Panc1 (cell line): Measurements from ENCODE around the gene TMEM43.

Source experiments
- CTCF ChIP-seq: fragments of 450-650 bp; IDR thresholded peaks from 2 replicates; pipeline ENCODE4 v1.5.1; 2017; ENCODE audit warnings: mild to moderate bottlenecking
- POLR2AphosphoS5 ChIP-seq: IDR thresholded peaks from 2 replicates; pipeline ENCODE4 v1.6.1; 2012; ENCODE audit warnings: mild to moderate bottlenecking, low read depth, low read length, moderate library complexity
- REST ChIP-seq, 2 experiments: IDR thresholded peaks; 2 replicates each; pipeline ENCODE4 v1.6.1; 2011 to 2012; ENCODE audit warnings: low read depth in 2 of 2, control low read depth in 1 of 2, low read length in 1 of 2, mild to moderate bottlenecking in 1 of 2, moderate library complexity in 1 of 2; ENCODE audit not compliant: insufficient read depth in 1 of 2
- SIN3A ChIP-seq: IDR thresholded peaks from 2 replicates; pipeline ENCODE4 v1.6.1; 2012; ENCODE audit warnings: low read depth, mild to moderate bottlenecking, low read length, moderate library complexity, borderline replicate concordance; ENCODE audit not compliant: insufficient read depth
- TCF7L2 ChIP-seq: IDR thresholded peaks from 2 replicates; pipeline ENCODE4 v1.6.1; 2011; ENCODE audit warnings: mild to moderate bottlenecking, low read depth, low read length, inconsistent platforms

- TF ChIP-seq CTCF (no peak), TCF7L2 (no peak), POLR2AphosphoS5 (no peak), REST (IDR thresholded peaks at IDR 0.05; ENCODE audit: insufficient read depth in 1 of 2, low read depth in 2 of 2, low read length in 1 of 2) (no peak), SIN3A (no peak)
Measured at GRCh38 chr3:14142567-14143270, 17.9 kb downstream of the TMEM43 start.
